ENCODE data around the gene PTPN2.
"Not testable (repeated sequence)": the region's sequence is repeated elsewhere in the genome, so short reads cannot be mapped to it uniquely, and the experiment has no call there.

PTPN2 gene

DNA sequence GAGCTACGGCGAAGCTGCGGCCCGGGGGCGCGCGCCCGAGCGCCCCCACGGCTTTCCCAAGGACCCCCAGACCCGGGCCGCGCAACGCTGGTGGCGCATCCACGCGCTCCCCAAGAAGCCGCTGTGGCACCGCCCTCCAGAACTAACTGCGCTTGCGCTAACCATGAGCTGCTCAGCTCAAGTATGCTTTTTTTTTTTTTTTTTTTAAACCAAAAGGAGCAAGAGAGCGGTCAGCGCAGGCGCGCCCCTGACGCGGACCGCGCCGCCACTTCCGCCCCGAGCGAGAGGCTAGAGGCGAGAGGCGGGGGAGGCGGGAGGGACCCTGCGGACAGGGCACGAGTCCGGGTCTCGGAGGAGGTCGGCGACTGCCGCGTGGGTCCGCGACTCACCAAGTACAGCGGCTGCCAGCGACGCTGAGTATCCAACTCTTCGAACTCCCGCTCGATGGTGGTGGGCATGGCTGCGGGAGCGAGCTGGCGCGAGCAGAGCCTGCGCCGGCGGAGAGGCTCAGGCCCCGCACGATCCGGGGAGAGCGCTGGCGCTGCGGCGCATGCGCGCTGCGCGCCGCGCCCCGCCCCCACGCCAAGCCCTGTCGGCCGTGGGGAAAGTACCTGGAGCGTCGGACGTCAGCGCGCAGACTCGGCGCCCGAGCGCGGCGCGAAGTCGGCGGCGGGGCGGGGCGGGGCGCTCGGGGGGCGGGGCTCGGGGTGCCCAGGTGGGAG lies at the start of gene PTPN2:
Gene PTPN2 (minus strand): TSS at position 554 of the 722 bp plus-strand sequence. CDS start 96 bp downstream, at position 458.
- peak; percentile 80 for DNase-seq (ENCODE audit: low read depth, low spot score)

DNA sequence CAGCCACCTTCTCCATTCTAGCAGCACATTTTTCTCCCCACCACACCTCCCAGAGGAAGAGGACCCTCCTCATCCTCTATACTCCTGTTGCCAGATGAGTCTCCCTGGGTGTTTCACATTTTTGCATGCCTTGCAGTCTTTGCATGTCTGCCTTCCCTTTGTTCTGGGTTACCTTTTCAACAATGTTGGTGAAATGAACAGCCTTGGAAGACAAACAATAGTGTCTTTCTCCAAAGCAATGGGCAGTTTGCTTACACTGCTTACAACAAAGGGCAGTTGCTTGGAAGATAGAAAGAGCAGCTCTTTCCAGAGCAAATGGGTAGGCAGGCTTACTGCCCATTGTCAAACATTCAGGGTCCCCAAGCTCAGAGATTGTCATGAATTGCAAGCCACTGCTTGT lies 49.3 kb upstream of the PTPN2 start:
- no peak for DNase-seq (ENCODE audit: low read depth, low spot score)

DNA sequence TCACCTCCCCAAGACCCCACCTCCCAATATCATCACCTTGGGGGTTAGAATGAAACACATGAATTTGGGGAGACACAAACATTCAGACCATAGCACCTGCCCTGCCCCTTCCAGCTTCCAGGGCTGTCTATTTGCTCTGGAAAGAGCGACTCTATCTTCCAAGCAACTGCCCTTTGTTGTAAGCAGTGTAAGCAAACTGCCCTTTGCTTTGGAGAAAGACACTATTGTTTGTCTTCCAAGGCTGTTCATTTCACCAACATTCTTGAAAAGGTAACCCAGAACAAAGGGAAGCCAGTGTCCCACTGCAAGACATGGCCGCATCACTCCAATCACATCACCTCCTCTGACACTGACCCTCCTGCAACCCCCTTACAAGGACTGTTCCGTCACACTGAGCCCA lies 46.9 kb upstream of the PTPN2 start:
- DNase-seq (ENCODE audit: low read depth, low spot score): no peak

DNA sequence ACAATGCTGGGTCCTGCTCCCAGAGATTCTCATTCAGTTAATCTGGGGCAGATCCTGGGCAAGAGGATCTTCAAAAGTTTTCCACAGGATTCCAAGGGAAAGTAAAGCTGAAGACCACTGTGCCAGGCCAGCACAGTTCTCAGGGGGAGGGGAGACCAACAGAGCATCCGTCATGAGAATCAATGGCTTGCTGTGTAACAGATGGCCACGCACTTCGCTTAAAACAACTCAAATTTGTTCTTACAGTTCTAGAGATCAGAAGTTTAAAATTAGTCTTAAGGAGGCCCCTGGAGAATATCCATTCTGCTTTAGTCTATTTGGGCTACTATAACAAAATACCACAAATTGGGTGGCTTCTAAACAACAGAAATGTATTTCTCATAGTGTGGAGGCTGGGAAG lies 46.3 kb upstream of the PTPN2 start:
- no peak for DNase-seq (ENCODE audit: low read depth, low spot score)

- DNase-seq (ENCODE audit: low read depth, low spot score): no peak
These were observed 45.5 kb upstream of the PTPN2 start for GRCh38 chr18:12929477-12930083.

GRCh38 chr18:12928641-12929040 lies 44.6 kb upstream of the PTPN2 start:
- no peak for DNase-seq (ENCODE audit: low read depth, low spot score)

DNA sequence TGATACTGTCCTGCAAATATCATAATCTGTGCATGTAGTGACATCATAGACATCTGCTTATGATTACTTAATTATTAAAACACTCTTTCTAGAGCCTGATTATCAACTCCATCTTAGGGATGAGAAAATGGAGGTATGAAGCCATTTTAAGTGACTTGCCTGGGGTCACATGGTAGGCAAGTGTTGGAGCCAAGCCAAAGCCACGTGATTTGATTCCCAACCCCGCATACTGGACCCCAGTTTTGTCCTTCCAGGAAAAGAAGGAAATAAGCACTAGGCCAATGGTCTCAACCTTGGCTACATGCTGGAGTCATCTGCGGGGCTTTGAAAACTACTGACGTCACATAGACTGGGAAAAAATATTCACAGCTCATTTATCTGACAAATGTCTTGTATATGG lies 44.2 kb upstream of the PTPN2 start:
- DNase-seq (ENCODE audit: low read depth, low spot score): no peak

DNA sequence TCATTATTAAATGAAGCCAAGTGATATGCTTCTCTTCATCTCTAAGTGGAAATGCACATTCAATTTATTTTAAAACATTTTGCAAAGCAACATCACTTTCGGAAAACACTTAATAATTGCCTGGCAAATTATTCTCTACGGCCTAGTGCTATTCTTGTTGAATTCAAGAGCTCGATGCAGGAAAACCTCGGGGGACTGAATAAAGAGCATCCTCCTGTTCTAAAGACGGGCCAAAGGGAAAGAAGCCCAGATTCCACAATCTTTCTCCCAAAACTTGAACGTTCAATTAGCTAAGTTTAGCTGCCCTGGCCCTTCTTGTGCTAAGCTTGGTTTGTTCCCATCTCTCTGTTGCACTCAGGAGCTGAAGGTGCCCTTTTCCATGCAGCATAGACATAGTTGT lies 40.6 kb upstream of the PTPN2 start:
- DNase-seq (ENCODE audit: low read depth, low spot score): no peak

- no peak for DNase-seq (ENCODE audit: low read depth, low spot score)
These were observed 38.2 kb upstream of the PTPN2 start for GRCh38 chr18:12922266-12922665.

DNA sequence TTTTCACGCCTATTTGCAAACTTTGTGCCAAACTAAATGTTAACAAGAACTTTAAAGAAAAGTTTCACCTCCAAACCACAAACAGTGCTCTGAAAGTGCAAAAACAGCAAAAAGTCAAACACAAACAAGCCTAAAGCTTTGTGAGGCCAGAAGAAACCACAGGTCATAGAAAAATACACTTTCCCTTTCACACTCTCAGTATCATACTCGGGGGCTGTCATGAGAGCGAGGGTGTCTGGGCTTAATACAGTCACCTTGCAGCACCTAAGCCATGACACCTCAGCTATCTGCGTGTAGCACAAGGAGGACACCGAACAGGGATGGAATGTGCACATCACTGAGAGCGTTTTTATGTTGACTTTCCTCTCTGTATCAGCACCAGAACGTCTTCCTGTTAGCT lies 37.1 kb upstream of the PTPN2 start:
- DNase-seq (ENCODE audit: low read depth, low spot score): no peak

DNA sequence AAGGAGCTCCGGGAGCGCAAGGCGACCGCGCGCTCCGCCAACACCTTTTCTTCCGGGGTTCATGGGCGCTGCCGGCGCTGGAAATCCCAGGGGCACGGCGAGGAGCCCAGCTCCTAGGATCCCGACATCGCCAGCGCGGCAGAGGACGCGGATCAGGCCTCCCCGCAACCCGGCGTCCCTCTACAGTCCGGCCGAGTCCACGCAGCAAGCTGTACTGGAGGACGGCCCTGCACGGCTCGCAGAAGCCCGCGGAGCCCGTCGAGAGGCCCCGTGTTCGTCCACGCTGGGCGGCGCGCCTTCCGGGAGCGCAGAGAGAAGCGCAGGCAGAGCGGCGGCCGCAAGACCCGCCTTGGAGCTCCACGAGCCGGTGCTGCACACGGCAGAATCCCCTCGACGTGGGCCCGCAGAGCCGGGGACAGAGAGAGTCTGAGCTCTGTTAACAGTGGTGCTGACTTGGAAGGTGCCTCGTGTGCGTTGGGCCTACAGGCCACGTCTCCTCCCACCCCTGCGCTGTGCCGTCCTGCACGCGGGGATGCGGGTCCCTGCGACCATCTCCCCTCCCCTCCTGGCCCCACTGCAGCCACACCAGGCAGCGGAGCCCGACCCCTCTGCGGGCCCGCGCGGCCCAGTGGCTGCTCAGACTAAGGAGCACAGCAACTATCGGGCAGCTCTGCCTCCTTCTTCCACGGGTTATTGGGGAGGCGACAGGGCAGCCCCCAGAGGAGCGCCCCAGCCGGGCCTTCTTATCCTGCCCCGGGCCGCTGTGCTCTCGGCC lies 28.1 kb upstream of the PTPN2 start:
- DNase-seq (ENCODE audit: low read depth, low spot score): no peak

- DNase-seq (ENCODE audit: low read depth, low spot score): peak; percentile 15
These were observed 27.2 kb upstream of the PTPN2 start for GRCh38 chr18:12911025-12911928.

DNA sequence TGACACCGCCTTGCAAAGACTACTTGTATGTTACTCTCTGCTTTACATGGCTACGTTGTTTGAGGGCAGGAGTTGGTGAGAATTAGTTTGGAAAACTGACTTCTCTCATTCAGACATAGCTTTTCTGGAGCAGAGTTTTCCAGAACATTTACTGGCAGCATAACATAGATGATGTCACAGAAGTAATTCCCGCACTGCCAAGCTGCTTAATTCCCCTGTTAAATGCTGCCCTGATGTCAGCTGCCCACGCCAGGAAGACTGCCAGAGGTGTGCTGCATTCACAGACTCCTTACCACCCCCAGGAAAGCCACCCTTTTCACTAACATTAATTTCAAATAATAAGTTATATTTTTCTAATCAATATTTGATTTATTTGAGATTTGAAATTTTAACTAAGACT lies 24.7 kb upstream of the PTPN2 start:
- no peak for DNase-seq (ENCODE audit: low read depth, low spot score)

- no peak for DNase-seq (ENCODE audit: low read depth, low spot score)
These were observed 23.4 kb upstream of the PTPN2 start for GRCh38 chr18:12907258-12907925.

DNA sequence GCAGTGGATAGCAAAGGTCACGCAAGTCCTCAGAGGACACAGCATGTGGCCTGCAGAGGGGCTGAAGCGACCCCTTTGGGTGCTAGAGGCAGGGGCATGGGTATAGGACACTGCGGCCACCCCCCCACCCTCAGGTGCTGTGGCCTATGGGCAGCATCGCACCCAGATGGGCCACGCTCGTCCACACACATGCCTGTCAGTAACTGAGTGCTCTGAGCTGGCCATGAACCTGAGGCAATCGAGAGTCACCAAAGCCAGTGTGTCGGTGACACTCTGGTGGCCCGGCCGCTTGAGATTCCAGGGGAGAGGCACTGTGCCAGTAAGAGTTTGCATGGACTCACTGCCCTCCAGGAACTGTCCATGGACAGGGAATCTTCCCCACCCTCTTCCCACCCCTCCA lies 22.7 kb upstream of the PTPN2 start:
- DNase-seq (ENCODE audit: low read depth, low spot score): no peak

DNA sequence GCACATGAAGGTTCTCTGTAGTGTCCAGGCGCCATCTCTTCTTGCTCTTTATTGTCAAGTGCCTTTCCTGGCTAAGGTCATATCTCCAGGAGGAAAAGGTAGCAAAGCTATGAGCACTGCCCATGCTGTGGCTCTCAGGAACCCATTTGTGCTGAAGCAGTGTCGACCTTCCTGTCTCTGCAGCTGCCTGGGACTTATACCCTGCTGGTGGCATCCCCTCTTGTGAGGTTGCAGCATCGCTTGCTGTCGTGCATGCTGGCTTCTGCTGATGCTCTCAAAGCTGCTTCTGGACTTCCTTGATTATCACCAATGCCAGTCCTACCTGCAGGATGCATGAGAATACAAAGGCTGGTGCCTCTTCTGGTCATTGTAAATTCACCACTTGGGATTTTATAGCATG lies 22.1 kb upstream of the PTPN2 start:
- DNase-seq (ENCODE audit: low read depth, low spot score): no peak

- no peak for DNase-seq (ENCODE audit: low read depth, low spot score)
These were observed 20.0 kb upstream of the PTPN2 start for GRCh38 chr18:12904012-12904516.

GRCh38 chr18:12901208-12901607 lies 17.2 kb upstream of the PTPN2 start:
- not testable (repeated sequence) for DNase-seq (ENCODE audit: low read depth, low spot score)

DNA sequence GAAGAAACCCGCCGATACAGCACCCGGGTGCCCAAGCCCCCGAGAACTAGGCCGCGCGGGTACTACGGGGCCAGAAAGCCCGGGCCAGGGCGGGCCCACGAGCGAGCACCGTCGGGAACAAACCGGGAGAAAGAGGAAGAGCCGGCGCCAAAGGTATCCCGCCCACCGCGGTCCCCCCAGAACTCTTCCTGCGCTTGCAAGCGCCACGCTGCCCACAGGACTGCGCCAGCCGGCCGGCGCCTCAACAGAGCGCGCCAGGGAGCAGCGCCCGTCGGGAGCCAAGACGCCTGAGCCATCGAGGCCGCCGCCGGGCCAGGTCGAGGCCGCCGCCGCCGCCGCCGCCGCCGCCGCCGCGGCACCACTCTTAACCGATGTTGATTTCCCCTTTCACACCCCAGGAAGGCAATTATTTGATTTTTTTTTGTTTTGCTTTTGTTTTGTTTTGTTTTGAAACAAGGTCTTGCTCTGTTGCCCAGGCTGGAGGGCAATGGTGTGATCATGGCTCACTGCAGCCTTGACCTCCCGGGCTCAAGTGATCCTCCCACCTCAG lies 12.8 kb upstream of the PTPN2 start:
- not testable (repeated sequence) for DNase-seq (ENCODE audit: low read depth, low spot score)

DNA sequence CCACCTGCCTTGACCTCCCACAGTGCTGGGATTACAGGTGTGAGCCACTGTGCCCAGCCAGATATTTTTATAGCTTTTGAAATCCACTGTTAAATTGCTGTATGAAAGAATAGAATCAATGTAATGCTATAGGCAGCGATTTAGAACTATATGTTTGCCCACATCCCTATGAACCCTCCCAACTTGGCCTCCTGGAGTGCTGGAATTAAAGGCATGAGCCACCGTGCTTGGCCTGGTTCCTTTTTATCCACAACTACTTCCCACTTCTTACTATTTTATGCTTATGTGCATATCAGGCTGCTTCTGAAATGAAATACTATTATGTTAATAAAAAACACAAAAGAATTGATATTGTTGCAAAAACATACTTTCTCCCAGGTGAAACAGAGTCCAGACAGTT lies 11.6 kb upstream of the PTPN2 start:
- no peak for DNase-seq (ENCODE audit: low read depth, low spot score)

DNA sequence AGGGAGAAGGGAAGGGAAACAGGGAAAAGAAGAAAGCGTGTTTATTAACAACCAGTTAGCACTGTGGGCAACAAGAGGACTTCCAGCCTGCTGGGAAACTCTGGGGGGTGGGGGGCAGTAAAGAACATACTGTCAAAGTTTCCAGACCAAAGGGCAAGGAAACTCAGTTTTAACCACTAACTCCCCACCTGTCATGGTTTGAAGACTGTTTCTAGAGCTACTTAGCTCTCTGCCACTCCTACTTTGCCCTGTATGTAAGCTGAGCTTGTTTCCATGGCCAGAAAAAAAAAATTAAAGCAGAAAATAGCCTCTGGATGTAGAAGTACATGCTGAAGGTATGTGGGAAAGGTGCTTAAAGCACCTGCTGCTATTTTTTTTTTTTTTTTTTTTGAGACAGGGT lies 11.0 kb upstream of the PTPN2 start:
- DNase-seq (ENCODE audit: low read depth, low spot score): no peak

Data from activated naive CD8-positive, alpha-beta T cell treated with anti-CD3 and anti-CD28 coated beads, Interleukin-2, amount 50 U/mL, for 16 hours (primary cell).